Hematopoietic multipotent progenitor cell treated with erythropoietin and hydrocortisone succinate and interleukin-3 and kit ligand, for 8 days (in vitro differentiated cells): ENCODE results near the gene NHS.

Source experiments
- DNase-seq: peaks from one replicate; pipeline ENCODE4 v3.0.0-alpha.2; 2015

Gene NHS

GRCh38 chrX:17633546-17633945 lies 258.5 kb downstream of the NHS start:
- DNase-seq, result no peak

GRCh38 chrX:17634542-17635207 lies 259.7 kb downstream of the NHS start:
- DNase-seq, result no peak

DNA sequence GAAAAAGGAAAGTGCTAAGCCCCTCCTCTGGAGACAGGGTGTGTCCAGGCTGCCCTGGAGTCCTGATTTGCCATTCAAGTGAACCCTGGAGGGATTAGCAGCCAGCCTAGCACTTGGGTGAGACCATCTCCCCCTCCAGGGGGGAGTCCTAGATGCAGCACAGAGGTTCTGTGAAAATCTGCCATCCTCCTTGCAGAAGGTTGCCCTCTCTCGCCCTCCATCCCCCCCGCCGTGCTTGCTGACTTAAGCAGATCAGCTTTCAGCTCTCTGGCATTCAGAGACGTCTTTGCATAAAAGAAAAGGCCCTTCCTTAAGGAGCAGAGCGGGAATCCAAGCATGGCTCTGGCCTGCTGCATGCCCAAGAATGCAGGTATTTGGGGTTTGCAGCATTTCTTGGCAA lies 260.2 kb downstream of the NHS start:
- DNase-seq, result no peak

- no peak for DNase-seq
Measured at GRCh38 chrX:17637235-17637634, 262.2 kb downstream of the NHS start.

GRCh38 chrX:17638731-17639130 lies 263.7 kb downstream of the NHS start:
- no peak for DNase-seq

DNA sequence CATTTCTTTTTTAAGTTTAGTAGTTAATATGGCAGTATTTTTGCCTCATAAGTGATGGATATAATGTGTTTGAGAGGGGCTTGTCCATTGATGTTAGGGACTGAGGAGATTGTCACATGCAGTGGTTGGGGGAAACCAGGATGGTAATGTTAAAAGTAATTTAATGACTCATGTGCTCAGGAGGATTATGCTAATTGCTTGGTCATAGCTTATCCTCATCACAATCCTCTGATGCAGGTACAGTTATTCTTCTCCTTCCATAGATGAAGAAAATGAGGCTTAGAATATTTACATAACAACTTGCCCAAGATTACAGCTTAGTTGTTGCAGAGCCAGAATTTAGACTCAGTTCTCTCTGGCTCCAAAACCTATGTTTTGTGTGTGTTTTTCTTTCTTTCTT lies 267.9 kb downstream of the NHS start:
- no peak for DNase-seq

GRCh38 chrX:17643528-17643927 lies 268.5 kb downstream of the NHS start:
- no peak for DNase-seq

DNA sequence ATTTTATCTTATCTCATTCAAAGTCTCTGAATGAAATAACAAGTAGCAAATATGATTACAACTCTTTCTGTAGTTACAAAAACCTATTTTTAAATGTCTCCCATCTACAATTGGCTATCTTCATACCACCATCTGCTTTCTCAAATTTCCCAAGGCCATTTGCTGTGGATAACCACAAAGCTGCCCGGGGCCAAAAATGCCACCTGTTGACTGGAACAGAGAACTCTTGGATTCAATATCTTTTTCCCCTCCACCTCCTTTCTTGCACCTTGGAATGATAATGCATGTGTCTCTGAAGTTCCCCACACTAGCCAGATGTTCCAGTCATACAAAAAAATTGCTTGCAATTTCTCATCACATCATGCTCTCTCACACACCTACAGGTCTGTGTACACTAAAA lies 269.0 kb downstream of the NHS start:
- DNase-seq, result no peak

GRCh38 chrX:17654116-17654515 lies 279.1 kb downstream of the NHS start:
- DNase-seq, result no peak

DNA sequence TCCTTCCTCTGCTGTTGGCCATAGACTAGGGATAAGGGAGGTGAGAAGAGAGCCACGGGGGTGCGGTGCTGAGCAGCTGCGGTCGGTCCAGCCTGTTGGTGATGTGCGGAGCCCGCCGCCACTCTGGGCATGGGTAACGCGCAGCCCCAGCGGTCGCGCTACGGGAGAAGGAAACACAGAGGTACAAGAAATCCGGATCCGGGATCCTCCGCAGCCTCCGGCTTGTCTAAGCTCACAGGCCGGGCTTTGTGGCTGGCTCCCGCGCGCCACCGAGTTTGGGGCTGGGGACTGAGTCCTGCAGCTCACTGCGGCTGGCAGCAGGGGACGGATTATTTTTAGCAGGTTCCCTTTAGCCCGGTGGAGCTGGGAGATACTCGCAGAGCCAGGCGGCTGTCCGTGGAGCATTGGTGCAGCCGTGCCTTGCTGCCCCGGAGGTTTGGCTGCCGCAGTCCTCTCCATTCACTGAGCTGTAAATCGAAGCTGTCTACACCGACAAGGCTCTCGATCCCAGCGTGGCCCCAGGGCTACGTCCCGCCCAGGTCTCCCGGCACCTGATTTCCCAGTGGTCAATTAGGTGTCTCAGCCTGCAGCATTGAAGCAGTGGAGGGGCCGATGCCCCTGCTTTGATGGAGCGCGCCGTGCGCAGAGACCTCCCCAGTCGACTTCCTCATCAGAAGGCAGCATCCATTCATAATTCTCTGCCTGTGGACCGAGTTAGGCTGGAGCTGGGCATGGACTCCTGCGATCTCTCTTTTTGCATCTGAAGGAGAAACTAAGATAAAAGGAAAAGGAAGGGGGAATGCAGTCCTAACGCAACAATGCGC lies 280.4 kb downstream of the NHS start:
- no peak for DNase-seq

DNA sequence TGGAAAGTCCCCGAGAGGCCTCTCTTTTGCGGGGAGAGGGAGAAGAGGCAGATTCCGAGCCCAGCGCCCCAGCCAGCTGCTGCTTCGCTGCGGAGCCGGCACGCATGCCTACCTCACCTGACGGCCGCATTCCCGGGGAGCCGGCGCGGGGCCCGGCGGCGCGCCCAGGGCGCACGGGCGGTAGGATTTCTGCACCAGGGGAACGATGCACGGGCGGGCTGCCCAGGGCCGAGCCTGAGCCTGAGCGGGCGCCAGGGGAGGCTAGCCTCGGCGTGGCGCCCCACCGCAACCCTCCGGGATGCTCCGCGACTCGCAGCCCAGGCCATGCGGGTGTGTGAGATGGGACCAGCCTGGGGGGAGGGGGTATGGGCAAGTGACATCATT lies 281.0 kb downstream of the NHS start:
- no peak for DNase-seq

- no peak for DNase-seq
Measured at GRCh38 chrX:17656556-17656955, 281.6 kb downstream of the NHS start.

DNA sequence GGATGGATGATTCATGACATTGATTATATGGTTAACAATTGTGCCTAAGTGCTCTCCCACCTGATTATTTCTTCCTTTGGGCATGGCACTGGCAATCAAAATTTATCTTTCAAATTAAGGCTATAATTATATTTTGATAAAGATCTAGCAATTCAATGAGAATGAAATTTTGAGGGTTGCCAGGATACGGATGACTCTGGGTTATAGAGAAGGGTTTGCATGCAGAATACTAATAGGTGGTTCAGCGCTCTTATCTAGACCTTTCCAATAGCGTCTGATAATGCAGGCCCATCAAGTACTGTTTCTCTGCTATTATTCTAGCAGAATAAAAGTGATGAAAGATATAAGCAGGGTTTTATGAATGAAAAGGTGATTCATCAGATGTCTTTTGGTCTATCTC lies 287.4 kb downstream of the NHS start:
- no peak for DNase-seq

DNA sequence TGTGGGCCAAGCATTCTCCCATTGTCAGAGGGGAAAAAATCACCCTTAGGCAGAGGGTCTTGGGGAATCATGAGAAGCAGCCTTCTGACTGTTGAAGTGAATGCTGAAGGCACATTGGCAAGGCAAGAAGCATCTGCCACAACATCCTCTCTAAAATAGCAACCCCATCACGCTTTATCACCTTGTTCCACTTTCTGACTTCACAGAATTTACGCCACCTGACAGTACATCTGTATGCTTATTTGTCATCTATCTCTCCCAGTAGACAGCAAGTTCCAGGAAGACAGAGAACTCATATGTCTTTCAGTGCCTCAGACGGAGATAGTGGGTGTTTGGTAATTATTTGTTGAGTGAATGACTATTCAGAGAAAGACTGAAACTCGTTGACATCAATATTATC lies 293.9 kb downstream of the NHS start:
- no peak for DNase-seq

- no peak for DNase-seq
Measured at GRCh38 chrX:17669458-17669857, 294.5 kb downstream of the NHS start.

- DNase-seq, result no peak
Measured at GRCh38 chrX:17669891-17670290, 294.9 kb downstream of the NHS start.

- DNase-seq, result no peak
Measured at GRCh38 chrX:17670874-17671273, 295.9 kb downstream of the NHS start.

- no peak for DNase-seq
Measured at GRCh38 chrX:17674601-17675000, 299.6 kb downstream of the NHS start.

DNA sequence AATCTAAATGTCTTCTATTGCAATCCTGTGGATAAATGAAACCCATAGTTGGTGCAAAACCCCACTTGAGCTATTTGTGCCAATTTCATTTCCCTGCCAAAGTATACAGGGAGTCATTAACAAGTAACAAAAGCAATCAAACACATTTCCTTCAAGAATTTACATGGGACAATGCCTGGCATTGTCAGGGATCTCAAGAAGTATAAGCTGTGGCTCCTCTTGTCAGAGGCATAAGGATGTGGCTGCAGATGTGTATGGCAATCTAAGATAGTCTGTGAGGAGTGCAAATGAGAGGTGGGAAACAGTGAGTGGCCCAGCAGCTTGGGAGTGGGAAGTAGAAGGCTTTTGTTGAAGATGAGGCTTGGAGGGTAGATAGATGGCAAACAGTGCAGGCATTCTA lies 304.3 kb downstream of the NHS start:
- DNase-seq, result no peak

GRCh38 chrX:17679820-17680219 lies 304.8 kb downstream of the NHS start:
- no peak for DNase-seq

- DNase-seq, result no peak
Measured at GRCh38 chrX:17680732-17681413, 305.9 kb downstream of the NHS start.

- DNase-seq, result no peak
Measured at GRCh38 chrX:17682259-17682658, 307.3 kb downstream of the NHS start.

GRCh38 chrX:17685026-17685425 lies 310.0 kb downstream of the NHS start:
- DNase-seq, result no peak

- no peak for DNase-seq
Measured at GRCh38 chrX:17687648-17688047, 312.6 kb downstream of the NHS start.
